Suprapubic skin (tissue), 4 donors: ENCODE measurements around the gene KLF17. TPM values are rescaled to one million over a fixed set of nuclear protein-coding genes. Genes with fewer than 3 reads are reported as not detected.

Experiments used
- DNase-seq, 2 donors: peaks; one replicate each; pipeline ENCODE4 v3.0.0-alpha.2; 2019; ENCODE audit warnings: low spot score in 2 of 2
- H3K27ac ChIP-seq: fragments of 200-600 bp; sonication (generic); one replicate; pipeline ENCODE4 v1.5.1; 2019
- H3K27me3 ChIP-seq: fragments of 200-600 bp; sonication (generic); one replicate; pipeline ENCODE4 v1.5.1; 2019
- H3K36me3 ChIP-seq: fragments of 200-600 bp; sonication (generic); one replicate; pipeline ENCODE4 v1.5.1; 2019
- H3K4me1 ChIP-seq: fragments of 200-600 bp; sonication (generic); one replicate; pipeline ENCODE4 v1.5.1; 2019
- H3K4me3 ChIP-seq: fragments of 200-600 bp; sonication (generic); one replicate; pipeline ENCODE4 v1.5.1; 2019; ENCODE audit warnings: mild to moderate bottlenecking
- H3K9me3 ChIP-seq: fragments of 200-600 bp; sonication (generic); one replicate; pipeline ENCODE4 v1.5.1; 2019
- CTCF ChIP-seq, 2 donors: fragments of 200-600 bp in 1 of 2; fragments of 450-650 bp in 1 of 2; sonication (generic) in 1 of 2; IDR thresholded peaks; one replicate each; pipeline ENCODE4 v1.5.1; 2016 to 2019; ENCODE audit warnings: antibody characterized with exemption in 2 of 2, mild to moderate bottlenecking in 1 of 2, moderate library complexity in 1 of 2
- EP300 ChIP-seq: sonication (generic); formaldehyde crosslinking; IDR thresholded peaks from one replicate; pipeline ENCODE4 v1.6.1; 2017; ENCODE audit warnings: antibody characterized with exemption
- POLR2A ChIP-seq, 2 donors: fragments of 450-650 bp; IDR thresholded peaks; one replicate each; pipeline ENCODE4 v1.6.1; 2017; ENCODE audit warnings: antibody characterized with exemption in 2 of 2, mild to moderate bottlenecking in 2 of 2, moderate library complexity in 2 of 2
- POLR2AphosphoS5 ChIP-seq, 3 donors: sonication (generic); formaldehyde crosslinking; IDR thresholded peaks; one replicate each; pipeline ENCODE4 v1.6.1; 2017; ENCODE audit warnings: antibody characterized with exemption in 3 of 3
- WGBS: methylation state at CpG from one replicate; pipeline ENCODE4 v1.1.5; 2018; 5-methylcytosine and 5-hydroxymethylcytosine counted together
- total RNA-seq, 4 donors: library from RNA; depleted of rRNA; stranded (reverse); fragments of >200 nt; gene quantifications; one replicate each; pipeline ENCODE4 v1.1.0, GENCODE V29; 2016

The KLF17 gene
- total RNA-seq, 4 donors from 2014 or later: not detected

- Histone ChIP-seq H3K9me3 (no peaks in the 10 kb centered on the region), H3K4me3 (no peak overlapping the region), H3K27me3 (peaks cover 11% of the 10 kb centered on the region), H3K36me3 (no peaks in the 10 kb centered on the region), H3K4me1 (no peaks in the 10 kb centered on the region), H3K27ac (no peak overlapping the region)
- no peak for TF ChIP-seq EP300
- no peak for TF ChIP-seq CTCF (IDR thresholded peaks at IDR 0.05)
- no peak for TF ChIP-seq POLR2AphosphoS5 (IDR thresholded peaks at IDR 0.05)
- no peak for DNase-seq
- WGBS: 86% methylated on average over 2 of the region's 2 CpGs
Observed at GRCh38 chr1:44094047-44094446, 24.6 kb upstream of the KLF17 start.

GRCh38 chr1:44100183-44100868 is 18.3 kb upstream of the KLF17 start:
- Histone ChIP-seq H3K27ac (no peak overlapping the region), H3K4me3 (no peak overlapping the region), H3K27me3 (peaks cover 9% of the 10 kb centered on the region), H3K36me3 (no peaks in the 10 kb centered on the region), H3K9me3 (no peaks in the 10 kb centered on the region), H3K4me1 (no peaks in the 10 kb centered on the region)
- 85% methylated on average over 9 of the region's 9 CpGs for WGBS
- DNase-seq: no peak
- no peak for TF ChIP-seq CTCF (IDR thresholded peaks at IDR 0.05)

- no peak for TF ChIP-seq POLR2AphosphoS5 (IDR thresholded peaks at IDR 0.05)
- TF ChIP-seq EP300: no peak
- no peak for TF ChIP-seq POLR2A (IDR thresholded peaks at IDR 0.05)
- no peak for TF ChIP-seq CTCF (IDR thresholded peaks at IDR 0.05)
- H3K36me3 ChIP-seq: no peaks in the 10 kb centered on the region
- no peak overlapping the region for H3K27ac ChIP-seq
- H3K9me3 ChIP-seq: no peaks in the 10 kb centered on the region
- no peak overlapping the region for H3K4me3 ChIP-seq
- DNase-seq: no peak
- 50% methylated on average over 7 of the region's 7 CpGs for WGBS
- peaks cover 16% of the 10 kb centered on the region for H3K27me3 ChIP-seq
- H3K4me1 ChIP-seq: no peaks in the 10 kb centered on the region
Observed at GRCh38 chr1:44101328-44101727, 17.3 kb upstream of the KLF17 start.

- TF ChIP-seq POLR2AphosphoS5 (IDR thresholded peaks at IDR 0.05) (no peak), POLR2A (IDR thresholded peaks at IDR 0.05) (no peak), CTCF (IDR thresholded peaks at IDR 0.05) (no peak), EP300 (no peak)
- Histone ChIP-seq H3K4me1 (no peaks in the 10 kb centered on the region), H3K27me3 (peaks cover 20% of the 10 kb centered on the region), H3K27ac (no peak overlapping the region), H3K4me3 (no peak overlapping the region), H3K9me3 (no peaks in the 10 kb centered on the region), H3K36me3 (no peaks in the 10 kb centered on the region)
- WGBS: 84% methylated on average over 16 of the region's 46 CpGs
- no peak for DNase-seq
Observed at GRCh38 chr1:44103270-44104131, 15.1 kb upstream of the KLF17 start.

GRCh38 chr1:44105810-44106209 is 12.8 kb upstream of the KLF17 start:
- Histone ChIP-seq H3K27me3 (peaks cover 20% of the 10 kb centered on the region), H3K4me1 (no peaks in the 10 kb centered on the region), H3K4me3 (no peak overlapping the region), H3K36me3 (no peaks in the 10 kb centered on the region), H3K9me3 (no peaks in the 10 kb centered on the region), H3K27ac (no peak overlapping the region)
- TF ChIP-seq CTCF (IDR thresholded peaks at IDR 0.05) (no peak), POLR2AphosphoS5 (IDR thresholded peaks at IDR 0.05) (no peak), EP300 (no peak), POLR2A (IDR thresholded peaks at IDR 0.05) (no peak)
- DNase-seq: no peak
- WGBS: 69% methylated on average over 3 of the region's 3 CpGs
